SK-N-SH treated with all-trans-retinoic acid at 6 μM for 48 hours (cell line): ENCODE measurements around the gene BPIFA1.

Source experiments
- ATAC-seq: fragments of 200-7000 bp; cut with Tn5 transposase; 3 replicates; pipeline ENCODE4 v1.9.1; 2020; ENCODE audit warnings: mild to moderate bottlenecking, moderate library complexity
- ARNTL ChIP-seq: fragments of 450-650 bp; formaldehyde crosslinking; IDR thresholded peaks from 2 replicates; pipeline ENCODE4 v1.5.0; 2020; ENCODE audit warnings: low read depth, mild to moderate bottlenecking, moderate library complexity, borderline replicate concordance
- CSDC2 ChIP-seq: fragments of 250-450 bp; sonication (Bioruptor Pico); IDR thresholded peaks from 2 replicates; pipeline ENCODE4 v1.5.0; 2020; ENCODE audit warnings: mild to moderate bottlenecking, moderate library complexity
- ESRRG ChIP-seq: fragments of 250-450 bp; sonication (Bioruptor Pico); IDR thresholded peaks from 2 replicates; pipeline ENCODE4 v1.6.1; 2021; ENCODE audit warnings: mild to moderate bottlenecking
- GLIS3 ChIP-seq: fragments of 250-450 bp; sonication (Bioruptor Pico); IDR thresholded peaks from 2 replicates; pipeline ENCODE4 v1.5.0; 2020; ENCODE audit warnings: mild to moderate bottlenecking, moderate library complexity
- PPARA ChIP-seq: fragments of 250-450 bp; sonication (Bioruptor Pico); IDR thresholded peaks from 2 replicates; pipeline ENCODE4 v1.5.0; 2020; ENCODE audit warnings: mild to moderate bottlenecking, borderline replicate concordance
- SNAI2 ChIP-seq: fragments of 250-450 bp; sonication (Bioruptor Pico); IDR thresholded peaks from 2 replicates; pipeline ENCODE4 v1.5.0; 2020; ENCODE audit warnings: mild to moderate bottlenecking, moderate library complexity
- TCF4 ChIP-seq: fragments of 250-450 bp; sonication (Bioruptor Pico); IDR thresholded peaks from 2 replicates; pipeline ENCODE4 v1.8.0; 2021; ENCODE audit warnings: mild to moderate bottlenecking, moderate library complexity, borderline replicate concordance
- TOX ChIP-seq: fragments of 250-450 bp; sonication (Bioruptor Pico); IDR thresholded peaks from 2 replicates; pipeline ENCODE4 v1.8.0; 2021; ENCODE audit warnings: mild to moderate bottlenecking, moderate library complexity, borderline replicate concordance
- ZC3H10 ChIP-seq: fragments of 250-450 bp; sonication (Bioruptor Pico); IDR thresholded peaks from 2 replicates; pipeline ENCODE4 v1.5.1; 2021; ENCODE audit warnings: mild to moderate bottlenecking, moderate library complexity
- ZFP3 ChIP-seq: fragments of 250-450 bp; sonication (Bioruptor Pico); IDR thresholded peaks from 2 replicates; pipeline ENCODE4 v1.5.0; 2020; ENCODE audit warnings: mild to moderate bottlenecking, moderate library complexity
- ZFP30 ChIP-seq: fragments of 450-650 bp; formaldehyde crosslinking; IDR thresholded peaks from 2 replicates; pipeline ENCODE4 v1.5.0; 2022; ENCODE audit warnings: mild to moderate bottlenecking, moderate library complexity
- ZNF565 ChIP-seq: fragments of 450-650 bp; formaldehyde crosslinking; conservative IDR thresholded peaks from 2 replicates; pipeline ENCODE4 v1.5.0; 2020; ENCODE audit warnings: low read depth, mild to moderate bottlenecking, moderate library complexity
- ZNF70 ChIP-seq: fragments of 450-650 bp; formaldehyde crosslinking; IDR thresholded peaks from 2 replicates; pipeline ENCODE4 v1.5.0; 2020; ENCODE audit warnings: mild to moderate bottlenecking, moderate library complexity
- ZNF8 ChIP-seq: fragments of 450-650 bp; formaldehyde crosslinking; IDR thresholded peaks from 2 replicates; pipeline ENCODE4 v1.5.0; 2020; ENCODE audit warnings: mild to moderate bottlenecking, moderate library complexity
- TF ChIP-seq, protein P1 (sequence below): fragments of 250-450 bp; sonication (Bioruptor Pico); IDR thresholded peaks from 2 replicates; pipeline ENCODE4 v1.5.0; 2020; ENCODE audit warnings: mild to moderate bottlenecking, moderate library complexity
- TF ChIP-seq, protein P2 (sequence below): fragments of 250-450 bp; sonication (Bioruptor Pico); IDR thresholded peaks from 2 replicates; pipeline ENCODE4 v1.8.0; 2020; ENCODE audit warnings: mild to moderate bottlenecking, moderate library complexity, borderline replicate concordance
- TF ChIP-seq, protein P3 (sequence below): fragments of 250-450 bp; sonication (Bioruptor Pico); IDR thresholded peaks from 2 replicates; pipeline ENCODE4 v1.5.1; 2020; ENCODE audit warnings: low read depth, mild to moderate bottlenecking, moderate library complexity
- TF ChIP-seq, protein P4 (sequence below): fragments of 250-450 bp; sonication (Bioruptor Pico); IDR thresholded peaks from 2 replicates; pipeline ENCODE4 v1.8.0; 2021; ENCODE audit warnings: low read depth, mild to moderate bottlenecking, moderate library complexity, borderline replicate concordance
- TF ChIP-seq, protein P5 (sequence below): fragments of 250-450 bp; sonication (Bioruptor Pico); IDR thresholded peaks from 2 replicates; pipeline ENCODE4 v1.5.1; 2021; ENCODE audit warnings: mild to moderate bottlenecking, moderate library complexity

BPIFA1 gene

DNA sequence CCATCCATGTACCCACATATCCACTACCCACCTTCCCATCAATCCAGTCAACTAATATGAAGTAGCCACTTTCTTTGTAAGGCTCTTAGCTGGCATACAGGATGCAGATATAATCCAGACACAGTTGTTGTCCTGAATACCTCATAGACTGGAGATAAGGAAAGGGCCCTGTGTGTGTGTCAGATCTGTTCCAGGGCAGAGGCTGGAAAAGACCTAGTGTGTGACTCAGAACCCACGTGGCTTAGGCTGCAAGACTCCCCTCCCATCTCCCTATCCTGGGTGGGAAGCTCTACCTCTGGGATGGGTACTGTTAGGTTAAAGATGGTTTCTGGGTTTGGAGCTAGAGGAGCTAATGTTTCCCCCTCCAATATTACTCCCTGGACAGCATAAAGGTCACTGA is 3.6 kb downstream of the BPIFA1 start:
- TF ChIP-seq TCF4 = no peak
- no peak for TF ChIP-seq ZFP3
- TF ChIP-seq, protein P1, sequence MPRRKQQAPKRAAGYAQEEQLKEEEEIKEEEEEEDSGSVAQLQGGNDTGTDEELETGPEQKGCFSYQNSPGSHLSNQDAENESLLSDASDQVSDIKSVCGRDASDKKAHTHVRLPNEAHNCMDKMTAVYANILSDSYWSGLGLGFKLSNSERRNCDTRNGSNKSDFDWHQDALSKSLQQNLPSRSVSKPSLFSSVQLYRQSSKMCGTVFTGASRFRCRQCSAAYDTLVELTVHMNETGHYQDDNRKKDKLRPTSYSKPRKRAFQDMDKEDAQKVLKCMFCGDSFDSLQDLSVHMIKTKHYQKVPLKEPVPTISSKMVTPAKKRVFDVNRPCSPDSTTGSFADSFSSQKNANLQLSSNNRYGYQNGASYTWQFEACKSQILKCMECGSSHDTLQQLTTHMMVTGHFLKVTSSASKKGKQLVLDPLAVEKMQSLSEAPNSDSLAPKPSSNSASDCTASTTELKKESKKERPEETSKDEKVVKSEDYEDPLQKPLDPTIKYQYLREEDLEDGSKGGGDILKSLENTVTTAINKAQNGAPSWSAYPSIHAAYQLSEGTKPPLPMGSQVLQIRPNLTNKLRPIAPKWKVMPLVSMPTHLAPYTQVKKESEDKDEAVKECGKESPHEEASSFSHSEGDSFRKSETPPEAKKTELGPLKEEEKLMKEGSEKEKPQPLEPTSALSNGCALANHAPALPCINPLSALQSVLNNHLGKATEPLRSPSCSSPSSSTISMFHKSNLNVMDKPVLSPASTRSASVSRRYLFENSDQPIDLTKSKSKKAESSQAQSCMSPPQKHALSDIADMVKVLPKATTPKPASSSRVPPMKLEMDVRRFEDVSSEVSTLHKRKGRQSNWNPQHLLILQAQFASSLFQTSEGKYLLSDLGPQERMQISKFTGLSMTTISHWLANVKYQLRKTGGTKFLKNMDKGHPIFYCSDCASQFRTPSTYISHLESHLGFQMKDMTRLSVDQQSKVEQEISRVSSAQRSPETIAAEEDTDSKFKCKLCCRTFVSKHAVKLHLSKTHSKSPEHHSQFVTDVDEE = no peak
- TF ChIP-seq ZC3H10 = no peak
- no peak for TF ChIP-seq ESRRG (CRISPR knock-in tag)
- TF ChIP-seq, protein P2, sequence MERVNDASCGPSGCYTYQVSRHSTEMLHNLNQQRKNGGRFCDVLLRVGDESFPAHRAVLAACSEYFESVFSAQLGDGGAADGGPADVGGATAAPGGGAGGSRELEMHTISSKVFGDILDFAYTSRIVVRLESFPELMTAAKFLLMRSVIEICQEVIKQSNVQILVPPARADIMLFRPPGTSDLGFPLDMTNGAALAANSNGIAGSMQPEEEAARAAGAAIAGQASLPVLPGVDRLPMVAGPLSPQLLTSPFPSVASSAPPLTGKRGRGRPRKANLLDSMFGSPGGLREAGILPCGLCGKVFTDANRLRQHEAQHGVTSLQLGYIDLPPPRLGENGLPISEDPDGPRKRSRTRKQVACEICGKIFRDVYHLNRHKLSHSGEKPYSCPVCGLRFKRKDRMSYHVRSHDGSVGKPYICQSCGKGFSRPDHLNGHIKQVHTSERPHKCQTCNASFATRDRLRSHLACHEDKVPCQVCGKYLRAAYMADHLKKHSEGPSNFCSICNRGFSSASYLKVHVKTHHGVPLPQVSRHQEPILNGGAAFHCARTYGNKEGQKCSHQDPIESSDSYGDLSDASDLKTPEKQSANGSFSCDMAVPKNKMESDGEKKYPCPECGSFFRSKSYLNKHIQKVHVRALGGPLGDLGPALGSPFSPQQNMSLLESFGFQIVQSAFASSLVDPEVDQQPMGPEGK (CRISPR knock-in tag) = no peak
- TF ChIP-seq ZFP30 = no peak
- TF ChIP-seq GLIS3 (CRISPR knock-in tag) = no peak
- TF ChIP-seq ZNF70 = no peak
- no peak for ATAC-seq

DNA sequence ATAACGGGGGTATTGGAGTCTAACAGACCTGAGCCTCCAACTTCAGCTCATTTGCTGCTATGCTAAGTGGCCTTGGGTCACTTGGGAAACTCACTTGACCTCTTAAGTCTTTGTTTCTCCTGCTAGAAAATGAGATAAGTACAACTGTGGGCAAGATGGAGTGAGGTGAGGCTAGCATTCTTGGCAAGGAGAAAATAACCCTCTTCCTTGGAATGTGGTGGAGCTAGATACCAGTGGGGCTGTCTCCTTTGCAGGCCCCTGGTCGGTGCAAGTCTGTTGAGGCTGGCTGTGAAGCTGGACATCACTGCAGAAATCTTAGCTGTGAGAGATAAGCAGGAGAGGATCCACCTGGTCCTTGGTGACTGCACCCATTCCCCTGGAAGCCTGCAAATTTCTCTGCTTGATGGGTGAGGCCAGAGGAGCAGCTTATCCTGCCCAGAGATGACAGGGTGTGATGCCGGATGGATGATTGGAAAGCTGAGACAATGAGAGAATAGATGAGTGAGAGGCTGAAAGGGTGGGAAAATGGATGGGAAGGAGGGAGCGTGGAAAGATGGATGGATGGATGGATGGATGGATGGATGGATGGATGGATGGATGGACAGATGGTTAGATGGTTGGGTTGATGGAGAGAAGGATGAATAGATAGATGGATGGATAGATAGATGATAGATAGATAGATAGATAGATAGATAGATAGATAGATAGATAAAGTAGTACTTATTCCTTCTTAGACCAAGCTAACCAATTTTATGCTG is 4.4 kb downstream of the BPIFA1 start:
- TF ChIP-seq CSDC2 (no peak), SNAI2 (CRISPR knock-in tag) (no peak), TOX (CRISPR knock-in tag) (no peak), ARNTL (CRISPR knock-in tag) (no peak)
- TF ChIP-seq, protein P3, sequence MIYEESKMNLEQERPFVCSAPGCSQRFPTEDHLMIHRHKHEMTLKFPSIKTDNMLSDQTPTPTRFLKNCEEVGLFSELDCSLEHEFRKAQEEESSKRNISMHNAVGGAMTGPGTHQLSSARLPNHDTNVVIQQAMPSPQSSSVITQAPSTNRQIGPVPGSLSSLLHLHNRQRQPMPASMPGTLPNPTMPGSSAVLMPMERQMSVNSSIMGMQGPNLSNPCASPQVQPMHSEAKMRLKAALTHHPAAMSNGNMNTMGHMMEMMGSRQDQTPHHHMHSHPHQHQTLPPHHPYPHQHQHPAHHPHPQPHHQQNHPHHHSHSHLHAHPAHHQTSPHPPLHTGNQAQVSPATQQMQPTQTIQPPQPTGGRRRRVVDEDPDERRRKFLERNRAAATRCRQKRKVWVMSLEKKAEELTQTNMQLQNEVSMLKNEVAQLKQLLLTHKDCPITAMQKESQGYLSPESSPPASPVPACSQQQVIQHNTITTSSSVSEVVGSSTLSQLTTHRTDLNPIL (CRISPR knock-in tag) = no peak
- TF ChIP-seq, protein P1 = no peak
- TF ChIP-seq, protein P2 (CRISPR knock-in tag) = no peak
- ATAC-seq = no peak

DNA sequence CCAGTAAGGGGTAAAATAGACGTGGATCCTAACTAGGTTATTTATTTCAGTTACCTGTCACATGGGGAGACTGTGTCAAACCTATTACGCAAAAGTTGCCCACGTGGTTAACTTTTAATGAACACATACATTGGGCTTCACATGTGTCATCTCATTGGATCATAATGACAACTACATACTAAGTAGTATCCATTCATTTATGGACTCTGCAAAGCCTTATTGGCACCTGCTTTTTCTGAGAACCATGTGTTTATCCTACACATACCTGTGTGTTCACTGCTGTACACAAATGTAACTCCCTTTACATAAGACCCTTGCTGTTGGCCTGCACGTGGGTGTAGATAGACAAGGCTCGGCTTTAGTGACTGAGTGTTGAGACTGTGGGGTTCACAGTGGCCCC is 5.1 kb downstream of the BPIFA1 start:
- ATAC-seq = no peak
- TF ChIP-seq, protein P2 (CRISPR knock-in tag) = no peak
- TF ChIP-seq, protein P3 (CRISPR knock-in tag) = no peak
- TF ChIP-seq ZNF565 (CRISPR knock-in tag) (no peak), ZNF8 (no peak), ESRRG (CRISPR knock-in tag) (no peak), TCF4 (no peak), ARNTL (CRISPR knock-in tag) (no peak), GLIS3 (CRISPR knock-in tag) (no peak), ZFP3 (no peak), PPARA (CRISPR knock-in tag) (no peak)
- TF ChIP-seq, protein P4, sequence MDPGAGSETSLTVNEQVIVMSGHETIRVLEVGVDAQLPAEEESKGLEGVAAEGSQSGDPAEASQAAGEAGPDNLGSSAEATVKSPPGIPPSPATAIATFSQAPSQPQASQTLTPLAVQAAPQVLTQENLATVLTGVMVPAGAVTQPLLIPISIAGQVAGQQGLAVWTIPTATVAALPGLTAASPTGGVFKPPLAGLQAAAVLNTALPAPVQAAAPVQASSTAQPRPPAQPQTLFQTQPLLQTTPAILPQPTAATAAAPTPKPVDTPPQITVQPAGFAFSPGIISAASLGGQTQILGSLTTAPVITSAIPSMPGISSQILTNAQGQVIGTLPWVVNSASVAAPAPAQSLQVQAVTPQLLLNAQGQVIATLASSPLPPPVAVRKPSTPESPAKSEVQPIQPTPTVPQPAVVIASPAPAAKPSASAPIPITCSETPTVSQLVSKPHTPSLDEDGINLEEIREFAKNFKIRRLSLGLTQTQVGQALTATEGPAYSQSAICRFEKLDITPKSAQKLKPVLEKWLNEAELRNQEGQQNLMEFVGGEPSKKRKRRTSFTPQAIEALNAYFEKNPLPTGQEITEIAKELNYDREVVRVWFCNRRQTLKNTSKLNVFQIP = no peak
- TF ChIP-seq, protein P5, sequence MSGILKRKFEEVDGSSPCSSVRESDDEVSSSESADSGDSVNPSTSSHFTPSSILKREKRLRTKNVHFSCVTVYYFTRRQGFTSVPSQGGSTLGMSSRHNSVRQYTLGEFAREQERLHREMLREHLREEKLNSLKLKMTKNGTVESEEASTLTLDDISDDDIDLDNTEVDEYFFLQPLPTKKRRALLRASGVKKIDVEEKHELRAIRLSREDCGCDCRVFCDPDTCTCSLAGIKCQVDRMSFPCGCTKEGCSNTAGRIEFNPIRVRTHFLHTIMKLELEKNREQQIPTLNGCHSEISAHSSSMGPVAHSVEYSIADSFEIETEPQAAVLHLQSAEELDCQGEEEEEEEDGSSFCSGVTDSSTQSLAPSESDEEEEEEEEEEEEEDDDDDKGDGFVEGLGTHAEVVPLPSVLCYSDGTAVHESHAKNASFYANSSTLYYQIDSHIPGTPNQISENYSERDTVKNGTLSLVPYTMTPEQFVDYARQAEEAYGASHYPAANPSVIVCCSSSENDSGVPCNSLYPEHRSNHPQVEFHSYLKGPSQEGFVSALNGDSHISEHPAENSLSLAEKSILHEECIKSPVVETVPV (CRISPR knock-in tag) = no peak
